MM.1S (cell line): ENCODE results near the gene PTP4A1.

Source experiments
- DNase-seq: peaks from one replicate; pipeline ENCODE4 v3.0.0-alpha.2; 2015
- H2AFZ ChIP-seq: fragments of 300-600 bp; sonication (generic); 2 replicates; pipeline ENCODE4 v1.6.0; 2016; ENCODE audit warnings: antibody characterized with exemption, low read length
- H3F3A ChIP-seq: fragments of 300-600 bp; sonication (generic); 2 replicates; pipeline ENCODE4 v1.6.1; 2016; ENCODE audit warnings: mild to moderate bottlenecking, antibody characterized with exemption, low read length, moderate library complexity, mixed read lengths; ENCODE audit not compliant: insufficient read depth
- H3K27ac ChIP-seq: fragments of 300-600 bp; sonication (generic); 2 replicates; pipeline ENCODE4 v1.5.1; 2016; ENCODE audit warnings: mild to moderate bottlenecking, low read length
- H3K27me3 ChIP-seq: fragments of 300-600 bp; sonication (generic); replicated peaks from 2 replicates; pipeline ENCODE4 v1.6.0; 2016; ENCODE audit warnings: low read length; ENCODE audit not compliant: insufficient read depth
- H3K36me3 ChIP-seq: fragments of 300-600 bp; sonication (generic); replicated peaks from 2 replicates; pipeline ENCODE4 v1.6.1; 2016; ENCODE audit warnings: mild to moderate bottlenecking, low read length, mixed read lengths; ENCODE audit not compliant: insufficient read depth
- H3K4me1 ChIP-seq: fragments of 300-600 bp; sonication (generic); 2 replicates; pipeline ENCODE4 v1.6.1; 2016; ENCODE audit warnings: low read length, mixed read lengths
- H3K4me2 ChIP-seq: fragments of 300-600 bp; sonication (generic); 2 replicates; pipeline ENCODE4 v1.6.0; 2016; ENCODE audit warnings: low read depth, low read length
- H3K4me3 ChIP-seq: fragments of 300-600 bp; sonication (generic); 2 replicates; pipeline ENCODE4 v1.5.1; 2016; ENCODE audit warnings: low read length, mixed read lengths
- H3K79me2 ChIP-seq: fragments of 300-600 bp; sonication (generic); 2 replicates; pipeline ENCODE4 v1.6.1; 2016; ENCODE audit warnings: mixed run types, low read length, mixed read lengths
- H3K9ac ChIP-seq: fragments of 300-600 bp; sonication (generic); 2 replicates; pipeline ENCODE4 v1.6.1; 2016; ENCODE audit warnings: low read length, mixed read lengths
- H3K9me2 ChIP-seq: fragments of 300-600 bp; sonication (generic); replicated peaks from 2 replicates; pipeline ENCODE4 v1.6.1; 2016; ENCODE audit warnings: mild to moderate bottlenecking, low read length, mixed read lengths; ENCODE audit not compliant: insufficient read depth
- H3K9me3 ChIP-seq: fragments of 300-600 bp; sonication (generic); replicated peaks from 2 replicates; pipeline ENCODE4 v1.6.1; 2016; ENCODE audit warnings: mild to moderate bottlenecking, low read length, mixed read lengths; ENCODE audit not compliant: insufficient read depth
- H4K20me1 ChIP-seq: fragments of 300-600 bp; sonication (generic); 2 replicates; pipeline ENCODE4 v1.6.1; 2016; ENCODE audit warnings: mild to moderate bottlenecking, low read length, moderate library complexity, mixed read lengths; ENCODE audit not compliant: insufficient read depth
- EZH2 ChIP-seq: fragments of 300-600 bp; sonication (generic); optimal IDR thresholded peaks from 2 replicates; pipeline ENCODE3; 2017; ENCODE audit warnings: low read depth, mild to moderate bottlenecking, antibody characterized with exemption, low read length, mixed read lengths
- EZH2phosphoT487 ChIP-seq: fragments of 300-600 bp; sonication (generic); IDR thresholded peaks from 2 replicates; pipeline ENCODE4 v1.6.1; 2018; ENCODE audit warnings: antibody characterized with exemption, low read length
- TF ChIP-seq, protein P1 (sequence below): fragments of 300-600 bp; sonication (generic); IDR thresholded peaks from 2 replicates; pipeline ENCODE4 v1.5.1; 2016; ENCODE audit warnings: antibody characterized with exemption, low read length, mixed read lengths

The PTP4A1 gene

DNA sequence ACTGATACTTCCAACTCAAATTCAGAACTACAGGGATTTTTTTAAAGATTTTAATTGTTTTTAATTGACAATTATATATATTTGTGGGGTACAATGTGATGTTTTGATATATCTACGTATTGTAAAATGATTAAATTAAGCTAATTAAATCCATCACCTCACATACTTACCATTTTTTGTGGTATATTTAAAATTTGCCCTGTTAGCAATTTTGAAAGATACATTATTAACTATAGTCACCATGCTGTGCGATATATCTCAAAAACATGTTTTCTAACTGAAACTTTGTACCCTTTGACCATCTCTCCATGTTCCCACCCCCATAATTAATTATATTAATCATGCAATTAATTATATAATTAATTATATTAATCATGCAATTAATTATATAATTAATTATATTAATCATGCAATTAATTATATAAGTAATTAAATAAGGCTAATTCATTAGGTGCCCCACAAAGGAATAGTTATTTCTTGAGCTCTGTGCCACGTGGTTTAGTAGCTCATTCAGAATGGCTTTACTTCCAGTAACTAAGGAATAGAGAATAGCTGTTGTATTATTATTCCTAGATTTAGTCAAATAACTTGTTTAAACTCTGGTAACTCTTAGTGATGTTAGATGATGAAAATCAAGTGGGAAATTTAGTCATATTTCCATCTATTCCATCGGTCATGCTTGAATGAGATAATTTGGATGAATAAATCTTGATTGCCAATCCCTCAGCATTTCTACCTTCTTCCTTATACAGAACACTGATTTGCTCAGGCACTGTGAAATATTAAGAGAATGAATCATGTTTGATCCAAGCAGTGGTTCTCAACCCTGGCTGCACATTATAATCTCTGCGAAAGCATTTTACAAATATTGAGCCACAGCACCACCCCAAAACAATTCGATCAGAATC lies 25.1 kb downstream of the PTP4A1 start:
- DNase-seq = no peak
- TF ChIP-seq, protein P1, sequence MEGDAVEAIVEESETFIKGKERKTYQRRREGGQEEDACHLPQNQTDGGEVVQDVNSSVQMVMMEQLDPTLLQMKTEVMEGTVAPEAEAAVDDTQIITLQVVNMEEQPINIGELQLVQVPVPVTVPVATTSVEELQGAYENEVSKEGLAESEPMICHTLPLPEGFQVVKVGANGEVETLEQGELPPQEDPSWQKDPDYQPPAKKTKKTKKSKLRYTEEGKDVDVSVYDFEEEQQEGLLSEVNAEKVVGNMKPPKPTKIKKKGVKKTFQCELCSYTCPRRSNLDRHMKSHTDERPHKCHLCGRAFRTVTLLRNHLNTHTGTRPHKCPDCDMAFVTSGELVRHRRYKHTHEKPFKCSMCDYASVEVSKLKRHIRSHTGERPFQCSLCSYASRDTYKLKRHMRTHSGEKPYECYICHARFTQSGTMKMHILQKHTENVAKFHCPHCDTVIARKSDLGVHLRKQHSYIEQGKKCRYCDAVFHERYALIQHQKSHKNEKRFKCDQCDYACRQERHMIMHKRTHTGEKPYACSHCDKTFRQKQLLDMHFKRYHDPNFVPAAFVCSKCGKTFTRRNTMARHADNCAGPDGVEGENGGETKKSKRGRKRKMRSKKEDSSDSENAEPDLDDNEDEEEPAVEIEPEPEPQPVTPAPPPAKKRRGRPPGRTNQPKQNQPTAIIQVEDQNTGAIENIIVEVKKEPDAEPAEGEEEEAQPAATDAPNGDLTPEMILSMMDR = no peak
- TF ChIP-seq EZH2 = no peak
- no peak for TF ChIP-seq EZH2phosphoT487
- Histone ChIP-seq H3K4me2 (peak overlapping the region; percentile 87; the same call in 1 of the 2 replicates), H4K20me1 (no peaks in the 10 kb centered on the region), H3K27me3 (no peaks in the 10 kb centered on the region), H3K27ac (no peak overlapping the region), H3K9ac (no peak overlapping the region), H3K4me1 (no peaks in the 10 kb centered on the region), H3K9me2 (no peaks in the 10 kb centered on the region), H3K4me3 (0 out of 2 replicates have a peak overlapping the region, but pooled peaks have one; percentile 70), H2AFZ (peak overlapping the region; percentile 78), H3F3A (peaks cover 4% of the 10 kb centered on the region; the same call in 1 of the 2 replicates), H3K79me2 (no peaks in the 10 kb centered on the region), H3K36me3 (no peaks in the 10 kb centered on the region), H3K9me3 (no peaks in the 10 kb centered on the region)

- Histone ChIP-seq H3K27ac (no peak overlapping the region), H2AFZ (peak overlapping the region; percentile 78), H3K9me2 (no peaks in the 10 kb centered on the region), H3K9me3 (no peaks in the 10 kb centered on the region), H4K20me1 (no peaks in the 10 kb centered on the region), H3K36me3 (no peaks in the 10 kb centered on the region), H3K4me2 (peak overlapping the region; percentile 87), H3F3A (peaks cover 4% of the 10 kb centered on the region; the same call in 1 of the 2 replicates), H3K4me1 (no peaks in the 10 kb centered on the region), H3K4me3 (peak overlapping the region; percentile 70), H3K9ac (peak overlapping the region; percentile 33; the same call in 1 of the 2 replicates), H3K27me3 (no peaks in the 10 kb centered on the region), H3K79me2 (no peaks in the 10 kb centered on the region)
- TF ChIP-seq, protein P1 = peak; percentile 85
- TF ChIP-seq EZH2 (no peak), EZH2phosphoT487 (no peak)
- DNase-seq = peak; percentile 83
These were observed 26.1 kb downstream of the PTP4A1 start for GRCh38 chr6:63598049-63599036.

DNA sequence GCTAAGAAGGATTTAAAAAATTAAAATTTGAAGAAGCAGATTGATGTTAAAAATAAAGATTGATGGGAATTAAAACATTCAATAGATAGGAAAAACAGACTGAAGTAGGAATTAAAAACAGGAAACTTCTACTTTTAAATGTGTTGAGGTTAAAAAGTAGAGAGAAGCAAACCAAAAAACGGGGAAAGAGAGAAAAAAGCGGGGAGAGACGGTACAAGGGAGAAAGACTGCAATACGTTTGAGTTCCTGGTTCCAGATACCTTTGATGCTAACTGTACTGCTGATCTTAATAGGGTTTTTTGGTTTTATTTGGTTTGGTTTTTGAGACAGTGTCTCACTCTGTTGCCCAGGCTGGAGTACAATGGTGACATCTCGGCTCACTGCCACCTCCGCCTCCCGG lies 27.0 kb downstream of the PTP4A1 start:
- H2AFZ ChIP-seq = peak overlapping the region; percentile 78
- H3K27me3 ChIP-seq = no peaks in the 10 kb centered on the region
- H3K4me3 ChIP-seq = peak overlapping the region; percentile 70; the same call in 1 of the 2 replicates
- no peak for DNase-seq
- no peaks in the 10 kb centered on the region for H3K9me2 ChIP-seq
- no peak for TF ChIP-seq EZH2
- no peak for TF ChIP-seq EZH2phosphoT487
- TF ChIP-seq, protein P1 = no peak
- H3F3A ChIP-seq = peaks cover 4% of the 10 kb centered on the region; the same call in 1 of the 2 replicates
- H3K4me2 ChIP-seq = peak overlapping the region; percentile 87; the same call in 1 of the 2 replicates
- H4K20me1 ChIP-seq = no peaks in the 10 kb centered on the region
- no peak overlapping the region for H3K27ac ChIP-seq
- H3K79me2 ChIP-seq = no peaks in the 10 kb centered on the region
- no peak overlapping the region for H3K9ac ChIP-seq
- H3K9me3 ChIP-seq = no peaks in the 10 kb centered on the region
- H3K36me3 ChIP-seq = no peaks in the 10 kb centered on the region
- H3K4me1 ChIP-seq = no peaks in the 10 kb centered on the region
